Loucy (cell line): Measurements from ENCODE around the gene RAPGEF5.

Experiments used
- H2AFZ ChIP-seq: fragments of 200-600 bp; sonication (generic); 2 replicates; pipeline ENCODE4 v1.6.0; 2016; ENCODE audit warnings: antibody characterized with exemption, mild to moderate bottlenecking, low read length, moderate library complexity
- H3F3A ChIP-seq: fragments of 200-600 bp; 2 replicates; pipeline ENCODE4 v1.6.0; 2016; ENCODE audit warnings: antibody characterized with exemption, low read depth, mild to moderate bottlenecking
- H3K27me3 ChIP-seq: fragments of 200-600 bp; sonication (generic); 2 replicates; pipeline ENCODE4 v1.6.1; 2014; ENCODE audit warnings: low read length, mild to moderate bottlenecking; ENCODE audit not compliant: insufficient read depth, poor library complexity, severe bottlenecking
- H3K36me3 ChIP-seq: fragments of 200-600 bp; sonication (generic); 2 replicates; pipeline ENCODE4 v1.6.1; 2016; ENCODE audit warnings: low read length; ENCODE audit not compliant: insufficient read depth
- H3K4me1 ChIP-seq: fragments of 200-600 bp; sonication (generic); 2 replicates; pipeline ENCODE4 v1.5.1; 2014; ENCODE audit warnings: low read length, mild to moderate bottlenecking; ENCODE audit not compliant: insufficient read depth, poor library complexity, severe bottlenecking
- H3K4me2 ChIP-seq: fragments of 200-600 bp; sonication (generic); 2 replicates; pipeline ENCODE4 v1.6.0; 2014; ENCODE audit warnings: antibody characterized with exemption, low read length, low read depth, mild to moderate bottlenecking; ENCODE audit not compliant: poor library complexity, severe bottlenecking
- H3K4me3 ChIP-seq: fragments of 200-600 bp; sonication (generic); 2 replicates; pipeline ENCODE4 v1.5.1; 2014; ENCODE audit warnings: low read length, mild to moderate bottlenecking, mixed read lengths; ENCODE audit not compliant: poor library complexity, severe bottlenecking
- H3K79me2 ChIP-seq: fragments of 200-600 bp; sonication (generic); 2 replicates; pipeline ENCODE4 v1.6.1; 2014; ENCODE audit warnings: low read length; ENCODE audit not compliant: insufficient read depth
- H3K9ac ChIP-seq: fragments of 200-600 bp; sonication (generic); 2 replicates; pipeline ENCODE4 v1.6.0; 2014; ENCODE audit warnings: mild to moderate bottlenecking, low read depth, low read length, moderate library complexity; ENCODE audit not compliant: poor library complexity, severe bottlenecking
- H3K9me2 ChIP-seq: fragments of 200-600 bp; sonication (generic); replicated peaks from 2 replicates; pipeline ENCODE4 v1.6.1; 2016; ENCODE audit warnings: low read depth, low read length, mixed read lengths
- H3K9me3 ChIP-seq: fragments of 200-600 bp; sonication (generic); 2 replicates; pipeline ENCODE4 v1.6.1; 2014; ENCODE audit warnings: mild to moderate bottlenecking, antibody characterized with exemption, low read length, low read depth; ENCODE audit not compliant: insufficient read depth
- H4K20me1 ChIP-seq: fragments of 200-600 bp; sonication (generic); 2 replicates; pipeline ENCODE4 v1.6.0; 2014; ENCODE audit warnings: antibody characterized with exemption, low read length, mild to moderate bottlenecking; ENCODE audit not compliant: insufficient read depth, poor library complexity, severe bottlenecking
- EZH2phosphoT487 ChIP-seq: fragments of 200-600 bp; IDR thresholded peaks from 2 replicates; pipeline ENCODE4 v1.6.1; 2018; ENCODE audit warnings: antibody characterized with exemption, mild to moderate bottlenecking, moderate library complexity, borderline replicate concordance
- TF ChIP-seq, protein P1 (sequence below): fragments of 200-600 bp; sonication (generic); conservative IDR thresholded peaks from 2 replicates; pipeline ENCODE4 v1.5.1; 2014; ENCODE audit warnings: mild to moderate bottlenecking, antibody characterized with exemption, low read length

Gene RAPGEF5

DNA sequence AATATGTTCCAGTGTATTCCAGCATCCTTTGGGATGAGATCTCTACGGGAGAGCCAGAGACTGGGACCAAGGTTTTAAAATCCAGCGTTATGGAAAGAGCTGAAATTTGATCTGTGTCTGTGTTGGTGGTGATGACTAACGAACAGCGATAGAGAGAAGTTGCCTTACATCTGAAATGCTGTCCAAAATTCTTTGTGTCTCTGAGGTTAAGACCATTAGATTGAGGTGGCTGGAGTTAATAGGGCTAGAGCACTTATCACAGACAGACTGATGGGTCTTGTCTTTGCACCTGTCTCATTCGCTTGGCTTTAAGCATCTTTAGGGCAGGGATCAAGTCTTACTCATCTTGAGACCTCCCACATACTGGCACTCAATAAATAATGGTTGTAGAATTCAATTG is 41.0 kb upstream of the RAPGEF5 start:
- no peaks in the 10 kb centered on the region for H3K79me2 ChIP-seq
- H3K4me2 ChIP-seq: no peak overlapping the region
- no peaks in the 10 kb centered on the region for H3K9me3 ChIP-seq
- H3K36me3 ChIP-seq: no peaks in the 10 kb centered on the region
- no peaks in the 10 kb centered on the region for H3K27me3 ChIP-seq
- no peaks in the 10 kb centered on the region for H4K20me1 ChIP-seq
- H3K4me1 ChIP-seq: peaks cover 18% of the 10 kb centered on the region
- H2AFZ ChIP-seq: no peak overlapping the region
- TF ChIP-seq, protein P1, sequence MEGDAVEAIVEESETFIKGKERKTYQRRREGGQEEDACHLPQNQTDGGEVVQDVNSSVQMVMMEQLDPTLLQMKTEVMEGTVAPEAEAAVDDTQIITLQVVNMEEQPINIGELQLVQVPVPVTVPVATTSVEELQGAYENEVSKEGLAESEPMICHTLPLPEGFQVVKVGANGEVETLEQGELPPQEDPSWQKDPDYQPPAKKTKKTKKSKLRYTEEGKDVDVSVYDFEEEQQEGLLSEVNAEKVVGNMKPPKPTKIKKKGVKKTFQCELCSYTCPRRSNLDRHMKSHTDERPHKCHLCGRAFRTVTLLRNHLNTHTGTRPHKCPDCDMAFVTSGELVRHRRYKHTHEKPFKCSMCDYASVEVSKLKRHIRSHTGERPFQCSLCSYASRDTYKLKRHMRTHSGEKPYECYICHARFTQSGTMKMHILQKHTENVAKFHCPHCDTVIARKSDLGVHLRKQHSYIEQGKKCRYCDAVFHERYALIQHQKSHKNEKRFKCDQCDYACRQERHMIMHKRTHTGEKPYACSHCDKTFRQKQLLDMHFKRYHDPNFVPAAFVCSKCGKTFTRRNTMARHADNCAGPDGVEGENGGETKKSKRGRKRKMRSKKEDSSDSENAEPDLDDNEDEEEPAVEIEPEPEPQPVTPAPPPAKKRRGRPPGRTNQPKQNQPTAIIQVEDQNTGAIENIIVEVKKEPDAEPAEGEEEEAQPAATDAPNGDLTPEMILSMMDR: no peak
- TF ChIP-seq EZH2phosphoT487: no peak
- H3F3A ChIP-seq: peaks cover 6% of the 10 kb centered on the region; the same call in 1 of the 2 replicates
- no peaks in the 10 kb centered on the region for H3K9me2 ChIP-seq
- H3K4me3 ChIP-seq: no peak overlapping the region
- no peak overlapping the region for H3K9ac ChIP-seq

DNA sequence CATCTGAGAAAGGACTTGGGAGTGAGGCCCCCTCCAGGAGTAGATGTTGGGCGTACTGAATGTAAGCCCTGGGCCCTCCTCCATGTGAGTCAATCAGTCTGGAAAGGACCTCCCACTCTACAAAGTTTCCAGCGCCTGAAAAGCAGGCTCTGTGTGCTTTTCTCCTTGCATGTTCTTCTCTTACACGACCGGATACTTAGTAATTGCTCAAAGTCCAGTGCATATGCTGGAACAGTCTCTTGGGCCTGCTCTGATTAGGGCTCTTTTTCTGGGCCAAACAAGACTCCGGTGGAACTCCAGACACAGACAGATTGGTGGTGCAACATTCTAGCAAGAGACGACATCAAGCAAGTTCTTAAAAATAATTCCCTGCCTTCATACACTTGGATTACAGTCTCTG is 38.3 kb upstream of the RAPGEF5 start:
- Histone ChIP-seq H3K27me3 (no peaks in the 10 kb centered on the region), H3K9me3 (no peaks in the 10 kb centered on the region), H3K9ac (no peak overlapping the region), H3K4me1 (peaks cover 9% of the 10 kb centered on the region), H4K20me1 (no peaks in the 10 kb centered on the region), H3K9me2 (no peaks in the 10 kb centered on the region), H3K4me3 (no peak overlapping the region), H3K36me3 (no peaks in the 10 kb centered on the region), H3K4me2 (no peak overlapping the region), H3F3A (no peaks in the 10 kb centered on the region), H2AFZ (no peak overlapping the region), H3K79me2 (no peaks in the 10 kb centered on the region)
- TF ChIP-seq, protein P1: no peak
- no peak for TF ChIP-seq EZH2phosphoT487

DNA sequence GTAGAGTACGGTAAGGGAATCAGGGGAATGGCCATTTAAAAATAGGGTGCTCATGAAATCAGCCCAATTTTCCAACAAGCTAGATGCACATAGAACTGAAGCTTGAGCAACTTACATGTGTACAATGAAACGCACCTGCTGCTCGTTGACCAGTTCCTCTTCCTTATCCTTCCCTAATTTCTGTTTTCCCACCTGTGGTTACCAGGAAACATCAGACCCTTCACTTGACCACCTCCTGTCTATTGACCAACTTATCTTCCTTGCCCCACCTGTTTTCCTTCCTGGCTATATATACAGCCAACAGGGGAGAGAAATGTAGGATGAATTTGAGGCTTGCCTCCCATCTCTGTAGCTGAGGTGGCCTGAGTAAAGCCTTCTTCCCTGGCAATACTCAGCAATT is 37.8 kb upstream of the RAPGEF5 start:
- H3K36me3 ChIP-seq: no peaks in the 10 kb centered on the region
- TF ChIP-seq, protein P1: no peak
- TF ChIP-seq EZH2phosphoT487: no peak
- no peak overlapping the region for H3K4me2 ChIP-seq
- H3K9me3 ChIP-seq: no peaks in the 10 kb centered on the region
- H3K4me3 ChIP-seq: no peak overlapping the region
- no peak overlapping the region for H2AFZ ChIP-seq
- peaks cover 9% of the 10 kb centered on the region for H3K4me1 ChIP-seq
- no peaks in the 10 kb centered on the region for H3K79me2 ChIP-seq
- H3K9ac ChIP-seq: no peak overlapping the region
- H3F3A ChIP-seq: no peaks in the 10 kb centered on the region
- no peaks in the 10 kb centered on the region for H4K20me1 ChIP-seq
- no peaks in the 10 kb centered on the region for H3K9me2 ChIP-seq
- H3K27me3 ChIP-seq: no peaks in the 10 kb centered on the region
